Prostate gland (tissue), 2 donors: Measurements from ENCODE around the gene KCNJ13.

Experiments used
- CTCF ChIP-seq, 4 experiments: fragments of 200-600 bp in 2 of 4; fragments of 450-650 bp in 2 of 4; sonication (generic) in 2 of 4; IDR thresholded peaks; 1 replicate in 3 of 4; 2 replicates in 1 of 4; pipeline ENCODE4 v1.5.1; 2016 to 2019; ENCODE audit warnings: antibody characterized with exemption in 4 of 4, mild to moderate bottlenecking in 2 of 4, moderate library complexity in 2 of 4
- POLR2A ChIP-seq: fragments of 450-650 bp; IDR thresholded peaks from one replicate; pipeline ENCODE4 v1.6.1; 2016; ENCODE audit warnings: antibody characterized with exemption, mild to moderate bottlenecking

GRCh38 chr2:232773815-232774214 is 2.5 kb downstream of the KCNJ13 start:
- TF ChIP-seq CTCF (IDR thresholded peaks at IDR 0.05): no peak
- no peak for TF ChIP-seq POLR2A
